Small intestine (tissue), 7 donors: Measurements from ENCODE around the gene VPS25. TPM values are rescaled to one million over a fixed set of nuclear protein-coding genes. Genes with fewer than 3 reads are reported as not detected.

Source experiments
- DNase-seq, 2 donors: peaks; one replicate each; pipeline versions ENCODE4 v3.0.0 to v3.0.0-alpha.2; 2013
- FAIRE-seq: peaks from 2 replicates; lab custom pipeline; 2012; peaks lifted over from hg19 to GRCh38; lab: Jason Lieb, UNC
- H3K27ac ChIP-seq, 3 donors: one replicate each; pipeline ENCODE4 v1.5.1; 2013; ENCODE audit warnings: low read length in 2 of 3, mild to moderate bottlenecking in 2 of 3, control low read depth in 1 of 3, inconsistent platforms in 1 of 3, low read depth in 1 of 3, moderate library complexity in 1 of 3
- H3K27me3 ChIP-seq, 3 donors: one replicate each; pipeline ENCODE4 v1.6.1; 2013; ENCODE audit warnings: low read length in 3 of 3, inconsistent platforms in 1 of 3; ENCODE audit not compliant: control insufficient read depth in 3 of 3, insufficient read depth in 3 of 3
- H3K36me3 ChIP-seq, 3 donors: one replicate each; pipeline ENCODE4 v1.6.1; 2013; ENCODE audit warnings: low read length in 3 of 3, inconsistent platforms in 1 of 3, low read depth in 1 of 3, mild to moderate bottlenecking in 1 of 3, moderate library complexity in 1 of 3; ENCODE audit not compliant: control insufficient read depth in 3 of 3, insufficient read depth in 2 of 3
- H3K4me1 ChIP-seq, 3 donors: one replicate each; pipeline ENCODE4 v1.6.1; 2013; ENCODE audit warnings: low read length in 2 of 3, inconsistent platforms in 1 of 3, low read depth in 1 of 3, mild to moderate bottlenecking in 1 of 3, moderate library complexity in 1 of 3; ENCODE audit not compliant: control insufficient read depth in 3 of 3, insufficient read depth in 2 of 3
- H3K4me3 ChIP-seq, 3 donors: one replicate each; pipeline ENCODE4 v1.5.1; 2013; ENCODE audit warnings: low read length in 3 of 3, control low read depth in 1 of 3, inconsistent platforms in 1 of 3, low read depth in 1 of 3, mild to moderate bottlenecking in 1 of 3, moderate library complexity in 1 of 3
- H3K9me3 ChIP-seq, 2 donors: one replicate each; pipeline ENCODE4 v1.6.1; 2013; ENCODE audit warnings: low read depth in 1 of 2, low read length in 1 of 2; ENCODE audit not compliant: control insufficient read depth in 2 of 2, insufficient read depth in 1 of 2
- WGBS, 3 donors: extraction: QIAGEN DNeasy Blood & Tissue Kit; methylation state at CpG; one replicate each; pipeline ENCODE4 v1.1.7; 2013; 5-methylcytosine and 5-hydroxymethylcytosine counted together
- polyA plus RNA-seq, 4 donors: library from polyadenylated mRNA; stranded (reverse) in 3 of 4; unstranded in 1 of 4; fragments of 200-250 nt in 3 of 4; fragments of 120-200 nt in 1 of 4; gene quantifications; one replicate each; pipeline versions ENCODE4 v1.2.1 to v1.2.3, GENCODE V29; 2013
- donor health status: healthy with polysubstance abuse.
- donor health status: control.
- donor health status: control.
- donor health status: Bipolar disorder and iron deficiency.
- donor health status: healthy.

The VPS25 gene
- polyA plus RNA-seq, 4 donors, result 85.7 to 117 (median 94.3) TPM

DNA sequence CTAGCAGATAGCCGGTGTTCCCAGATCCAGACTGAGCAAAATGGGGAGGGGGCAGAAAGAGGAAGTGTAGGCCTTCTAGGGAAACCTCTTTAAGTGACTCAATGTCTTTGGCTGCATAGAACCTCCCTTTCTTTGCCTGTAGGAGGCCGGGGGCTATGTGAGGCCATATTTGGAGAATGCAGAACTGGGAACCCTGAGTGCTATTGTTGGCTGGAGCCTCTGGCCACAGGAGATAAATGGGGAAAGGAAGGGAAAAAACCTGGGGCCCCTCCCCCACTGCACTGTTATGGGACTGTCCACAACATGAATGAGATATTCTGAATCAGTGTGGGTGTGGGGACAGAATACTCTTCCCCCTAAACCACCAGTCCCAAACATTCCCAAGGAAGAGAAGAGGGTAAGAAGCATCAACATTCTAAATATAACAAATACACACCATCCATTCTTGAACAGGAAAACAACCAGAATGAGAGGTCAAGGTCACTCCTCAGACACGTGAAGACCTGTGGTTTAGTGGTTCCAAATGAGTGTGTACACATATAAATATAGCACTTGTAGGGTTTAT lies 2.4 kb downstream of the VPS25 start:
- no peak overlapping the region for H3K4me3 ChIP-seq
- WGBS, 3 donors, result 64 to 74% (median 71%) methylated on average over 3 of the region's 3 CpGs

DNA sequence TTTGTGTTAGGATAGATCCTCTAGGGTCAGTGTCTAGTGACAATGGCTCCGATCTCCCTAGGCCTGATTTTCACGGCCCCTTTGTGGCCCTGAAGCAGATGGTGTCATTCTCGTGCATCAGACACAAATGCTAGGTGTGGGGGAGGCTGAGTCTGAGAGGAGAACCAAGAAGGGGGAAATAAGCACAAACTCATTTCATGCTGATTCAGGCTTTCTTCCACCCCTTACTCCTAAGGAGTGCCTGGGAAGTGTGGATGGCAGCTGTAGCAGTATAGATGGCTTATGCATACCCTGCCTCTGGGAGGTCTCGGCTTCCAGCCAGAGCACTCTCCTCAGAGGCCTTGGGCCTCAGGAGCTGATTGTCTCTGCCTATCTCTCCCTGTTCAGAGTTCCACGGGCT lies 5.3 kb downstream of the VPS25 start:
- Histone ChIP-seq H3K27me3 (peaks cover 0 to 25% (median 3%) of the 10 kb centered on the region in 3 donors), H3K9me3 (no peaks in the 10 kb centered on the region), H3K4me3 (no peak overlapping the region), H3K27ac (peak overlapping the region in 1 of 3 donors; percentile 88), H3K4me1 (peaks cover 3 to 47% (median 5%) of the 10 kb centered on the region in 3 donors), H3K36me3 (peaks cover 7 to 65% (median 9%) of the 10 kb centered on the region in 3 donors)
- no peak for DNase-seq
- FAIRE-seq, result no peak
- 86 to 95% (median 91%) methylated on average over 5 of the region's 5 CpGs for WGBS, 3 donors

More for the DNA sequence above, 2.4 kb downstream of the VPS25 start:
- DNase-seq, result no peak
- H3K9me3 ChIP-seq, result no peaks in the 10 kb centered on the region
- peaks cover 3 to 23% (median 5%) of the 10 kb centered on the region in 3 donors for H3K4me1 ChIP-seq
- H3K36me3 ChIP-seq, result peaks cover 7 to 52% (median 9%) of the 10 kb centered on the region in 3 donors
- no peak for FAIRE-seq
- H3K27ac ChIP-seq, result no peak overlapping the region
- no peaks in the 10 kb centered on the region for H3K27me3 ChIP-seq

DNA sequence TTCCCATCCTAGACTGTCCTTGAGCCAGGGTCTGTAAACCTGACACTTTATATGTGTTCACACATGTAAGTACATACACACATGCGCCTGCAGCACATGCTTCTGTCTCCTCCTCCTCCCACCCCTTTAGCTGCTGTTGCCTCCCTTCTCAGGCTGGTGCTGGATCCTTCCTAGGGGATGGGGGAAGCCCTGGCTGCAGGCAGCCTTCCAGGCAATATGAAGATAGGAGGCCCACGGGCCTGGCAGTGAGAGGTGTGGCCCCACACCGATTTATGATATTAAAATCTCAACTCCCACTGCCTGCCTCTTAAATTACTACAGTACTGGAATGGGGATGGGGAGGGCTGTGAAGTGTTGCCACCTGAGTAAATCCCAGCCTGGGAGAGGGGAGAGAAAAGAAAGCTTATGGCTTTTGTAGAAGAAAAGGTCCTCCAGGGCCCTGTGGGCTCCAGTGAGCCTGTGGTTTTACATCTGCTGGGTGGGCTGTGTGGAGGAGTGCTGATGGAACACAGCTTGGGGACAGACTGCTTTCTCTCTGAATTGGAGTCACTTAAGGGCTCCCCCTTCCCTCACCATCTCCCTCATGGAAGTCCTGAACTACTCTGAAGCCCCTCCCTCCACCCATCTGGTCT lies 6.2 kb downstream of the VPS25 start:
- peak overlapping the region in 2 of 3 donors; percentile 28 to 88 for H3K27ac ChIP-seq

DNA sequence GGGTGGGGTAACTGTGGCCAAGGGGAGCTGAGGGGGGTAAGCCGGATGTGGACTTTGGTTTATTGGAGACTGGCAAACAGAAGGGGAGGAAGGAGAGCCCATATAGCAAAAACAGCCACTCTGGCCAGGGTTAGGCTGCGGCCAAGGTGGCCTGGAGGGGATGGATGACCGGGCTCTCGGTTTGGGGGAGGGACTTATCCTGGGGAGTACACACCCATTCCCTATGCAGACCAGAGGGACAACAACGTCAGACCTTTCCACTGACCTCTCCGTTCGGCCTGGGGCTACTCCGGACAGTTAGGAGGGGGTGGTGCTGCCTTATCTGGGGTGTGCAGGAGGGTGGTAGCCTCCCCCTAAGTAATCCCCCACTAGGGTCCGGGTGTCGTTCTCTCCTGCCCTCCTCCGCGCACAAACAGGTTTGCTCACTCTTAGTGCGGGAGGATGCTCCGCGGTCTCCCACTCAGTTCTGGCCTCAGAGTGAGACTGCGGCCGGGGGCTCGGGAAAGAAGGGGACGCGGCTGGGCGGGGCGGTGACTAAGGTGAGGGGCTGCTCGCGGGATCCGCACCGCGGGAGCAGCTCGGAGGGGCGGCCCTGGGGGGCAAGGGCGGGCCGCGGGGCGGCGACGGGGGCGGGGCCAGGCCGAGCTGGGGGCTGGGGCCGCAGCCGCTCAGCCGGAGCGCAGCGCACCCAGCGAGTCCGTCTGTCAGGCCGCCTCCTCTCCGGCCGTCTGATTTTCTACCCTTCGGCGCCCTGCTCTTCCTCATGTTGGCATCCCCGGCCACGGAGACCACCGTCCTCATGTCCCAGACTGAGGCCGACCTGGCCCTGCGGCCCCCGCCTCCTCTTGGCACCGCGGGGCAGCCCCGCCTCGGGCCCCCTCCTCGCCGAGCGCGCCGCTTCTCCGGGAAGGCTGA lies 6.9 kb downstream of the VPS25 start, which contains the start of gene WNK4:
Gene WNK4, plus strand, starts transcription at position 675 of the 915 bp plus-strand sequence. Its CDS starts 89 bp downstream, at position 764.
- Histone ChIP-seq H3K4me3 (peak within 1 kb of the TSS; percentile 3 to 60 (median 47)), H3K27ac (peak within 1 kb of the TSS in 2 of 3 donors; percentile 64 to 88), H3K36me3 (peaks cover 7 to 77% (median 9%) of the 10 kb centered on the region in 3 donors), H3K4me1 (peaks cover 0 to 40% (median 0%) of the 10 kb centered on the region in 3 donors), H3K9me3 (no peaks in the 10 kb centered on the region), H3K27me3 (peaks cover 0 to 42% (median 11%) of the 10 kb centered on the region in 3 donors)
- WGBS, 3 donors, result 6 to 8% (median 7%) methylated on average over 32 to 65 of the region's 65 CpGs
- FAIRE-seq (no peak), DNase-seq (peak; percentile 56 to 90)

More for the DNA sequence above, 6.2 kb downstream of the VPS25 start:
- no peak for FAIRE-seq
- no peak overlapping the region for H3K4me3 ChIP-seq
- no peaks in the 10 kb centered on the region for H3K9me3 ChIP-seq
- H3K4me1 ChIP-seq, result peaks cover 0 to 42% (median 0%) of the 10 kb centered on the region in 3 donors
- DNase-seq, result no peak
- WGBS, 3 donors, result 35 to 57% (median 50%) methylated on average over 3 of the region's 3 CpGs
- H3K36me3 ChIP-seq, result peaks cover 7 to 74% (median 9%) of the 10 kb centered on the region in 3 donors
- peaks cover 0 to 34% (median 8%) of the 10 kb centered on the region in 3 donors for H3K27me3 ChIP-seq

DNA sequence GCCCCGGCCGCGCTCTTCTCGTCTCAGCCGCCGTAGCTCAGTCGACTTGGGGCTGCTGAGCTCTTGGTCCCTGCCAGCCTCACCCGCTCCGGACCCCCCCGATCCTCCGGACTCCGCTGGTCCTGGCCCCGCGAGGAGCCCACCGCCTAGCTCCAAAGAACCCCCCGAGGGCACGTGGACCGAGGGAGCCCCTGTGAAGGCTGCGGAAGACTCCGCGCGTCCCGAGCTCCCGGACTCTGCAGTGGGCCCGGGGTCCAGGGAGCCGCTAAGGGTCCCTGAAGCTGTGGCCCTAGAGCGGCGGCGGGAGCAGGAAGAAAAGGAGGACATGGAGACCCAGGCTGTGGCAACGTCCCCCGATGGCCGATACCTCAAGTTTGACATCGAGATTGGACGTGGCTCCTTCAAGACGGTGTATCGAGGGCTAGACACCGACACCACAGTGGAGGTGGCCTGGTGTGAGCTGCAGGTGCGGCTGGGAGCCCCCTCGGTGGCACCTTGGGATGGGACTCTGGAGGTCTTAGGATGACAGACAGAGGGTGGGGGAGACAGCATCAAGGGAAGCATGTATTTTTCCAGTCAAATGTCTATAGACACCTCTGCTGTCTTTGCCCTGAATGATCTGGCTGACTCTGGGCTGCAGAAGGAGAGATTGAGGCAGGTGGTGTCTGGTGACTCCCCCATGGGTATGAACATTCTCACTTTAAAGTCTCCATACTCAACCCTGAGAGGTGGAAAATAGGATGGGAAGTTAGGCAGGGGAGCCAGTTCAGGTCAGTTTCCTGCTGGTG lies 7.8 kb downstream of the VPS25 start:
- WGBS, 3 donors, result 3 to 5% (median 3%) methylated on average over 35 to 39 of the region's 39 CpGs
- DNase-seq (no peak), FAIRE-seq (no peak)
- no peaks in the 10 kb centered on the region for H3K9me3 ChIP-seq
- H3K4me1 ChIP-seq, result peaks cover 0 to 40% (median 0%) of the 10 kb centered on the region in 3 donors
- H3K4me3 ChIP-seq, result peak overlapping the region; percentile 3 to 60 (median 47)
- H3K36me3 ChIP-seq, result peaks cover 3 to 73% (median 6%) of the 10 kb centered on the region in 3 donors
- peak overlapping the region in 1 of 3 donors; percentile 64 for H3K27ac ChIP-seq
- H3K27me3 ChIP-seq, result peaks cover 0 to 50% (median 13%) of the 10 kb centered on the region in 3 donors

DNA sequence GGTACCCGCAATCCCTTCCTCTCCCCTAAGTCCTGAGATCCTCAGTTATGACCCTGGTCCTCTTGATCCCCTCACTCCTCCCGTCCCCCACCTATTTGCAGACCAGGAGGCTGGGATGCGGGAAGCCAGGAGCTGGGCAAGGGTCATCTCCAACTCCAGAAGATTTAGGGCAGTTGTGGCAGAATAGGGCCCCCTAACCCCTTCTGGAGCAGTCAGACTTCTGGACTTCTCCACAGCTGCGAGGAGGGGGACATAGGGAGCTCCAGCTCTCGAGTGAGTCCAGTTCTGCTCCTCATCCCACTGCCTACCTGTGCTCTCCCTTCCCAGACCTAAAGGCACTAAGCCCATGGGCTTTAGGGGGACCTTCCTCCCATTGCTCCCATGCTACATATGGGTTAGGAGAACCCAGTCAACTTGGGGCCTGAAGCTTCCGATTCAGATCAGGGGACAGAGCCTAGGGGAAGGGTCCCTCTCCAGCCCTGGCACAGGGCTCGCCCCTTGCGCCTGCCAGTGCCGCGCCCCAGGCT lies 8.5 kb downstream of the VPS25 start:
- peaks cover 0 to 40% (median 0%) of the 10 kb centered on the region in 3 donors for H3K4me1 ChIP-seq
- H3K4me3 ChIP-seq, result peak overlapping the region in 1 of 3 donors; percentile 60
- DNase-seq (peak in 1 of 2 donors; percentile 34), FAIRE-seq (no peak)
- peaks cover 0 to 72% (median 6%) of the 10 kb centered on the region in 3 donors for H3K36me3 ChIP-seq
- peaks cover 0 to 53% (median 13%) of the 10 kb centered on the region in 3 donors for H3K27me3 ChIP-seq
- WGBS, 3 donors, result 14 to 36% (median 29%) methylated on average over 7 to 10 of the region's 10 CpGs
- H3K9me3 ChIP-seq, result no peaks in the 10 kb centered on the region
- H3K27ac ChIP-seq, result no peak overlapping the region

DNA sequence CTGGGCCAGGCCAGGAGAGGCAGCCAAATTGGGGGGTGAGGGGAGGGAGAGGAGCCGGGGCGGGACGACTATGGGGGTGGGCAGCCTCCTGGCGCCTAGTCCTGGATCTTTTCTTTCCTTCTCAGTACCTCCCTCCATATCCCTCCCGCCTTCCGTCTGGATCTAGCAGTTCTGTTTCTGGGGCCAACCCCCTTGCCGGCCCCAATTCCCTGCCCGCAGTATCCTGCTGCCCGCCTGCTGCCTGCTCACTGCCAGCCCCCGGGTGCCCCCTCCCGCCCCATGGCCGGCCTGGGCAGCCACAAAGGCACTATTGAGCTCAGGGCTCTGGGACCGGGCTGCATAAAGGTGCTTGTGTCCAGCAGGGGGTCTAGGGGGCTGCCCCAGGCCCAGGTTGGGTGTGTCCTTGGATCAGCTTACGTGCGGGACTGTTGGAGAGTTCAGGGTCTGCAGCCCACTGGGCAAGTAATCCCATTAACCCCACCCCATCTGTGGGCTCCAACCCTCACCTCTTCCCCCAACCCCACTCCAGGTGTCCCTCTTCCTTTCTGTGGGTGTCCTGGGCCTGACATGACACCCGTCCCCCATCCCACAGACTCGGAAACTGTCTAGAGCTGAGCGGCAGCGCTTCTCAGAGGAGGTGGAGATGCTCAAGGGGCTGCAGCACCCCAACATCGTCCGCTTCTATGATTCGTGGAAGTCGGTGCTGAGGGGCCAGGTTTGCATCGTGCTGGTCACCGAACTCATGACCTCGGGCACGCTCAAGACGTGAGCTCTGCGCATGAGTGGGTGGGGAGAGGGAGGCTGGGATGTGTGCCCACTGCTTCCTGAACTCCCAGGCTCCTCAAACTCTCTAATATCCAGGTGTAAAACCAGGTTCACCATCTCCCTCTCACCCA lies 9.2 kb downstream of the VPS25 start:
- FAIRE-seq (no peak), DNase-seq (no peak)
- H3K27ac ChIP-seq, result no peak overlapping the region
- H3K36me3 ChIP-seq, result peaks cover 0 to 71% (median 6%) of the 10 kb centered on the region in 3 donors
- H3K9me3 ChIP-seq, result no peaks in the 10 kb centered on the region
- H3K27me3 ChIP-seq, result peaks cover 0 to 56% (median 13%) of the 10 kb centered on the region in 3 donors
- peak overlapping the region in 1 of 3 donors; percentile 60 for H3K4me3 ChIP-seq
- H3K4me1 ChIP-seq, result peaks cover 0 to 40% (median 0%) of the 10 kb centered on the region in 3 donors
- 26 to 38% (median 38%) methylated on average over 24 to 29 of the region's 29 CpGs for WGBS, 3 donors
